Activated CD8-positive, alpha-beta T cell treated with anti-CD3 and anti-CD28 coated beads for 36 hours (primary cell): ENCODE measurements around the gene P2RX1. TPM values are rescaled to one million over a fixed set of nuclear protein-coding genes. Genes with fewer than 3 reads are reported as not detected.

Experiments used
- ATAC-seq: fragments of 200-7000 bp; cut with Tn5 transposase; one replicate; pipeline ENCODE4 v1.10.0; 2021; ENCODE audit warnings: mild to moderate bottlenecking, moderate library complexity
- CTCF ChIA-PET: fragments of 350-600 bp; sonication (Branson Sonifier 250); formaldehyde crosslinking; loops from one replicate; lab custom pipeline; 2021; ENCODE audit warnings: antibody characterized with exemption; lab: Charles Lee
- POLR2A ChIA-PET: fragments of 350-600 bp; sonication (Branson Sonifier 250); formaldehyde crosslinking; loops from one replicate; lab custom pipeline; 2021; ENCODE audit warnings: antibody characterized with exemption; lab: Charles Lee
- DNase-seq: peaks from one replicate; pipeline ENCODE4 v3.0.0-alpha.2; 2020
- H3K27ac Mint-ChIP-seq: one replicate; pipeline ENCODE4 v1.8.0; 2021; ENCODE audit warnings: mild to moderate bottlenecking, mixed read lengths
- H3K27me3 Mint-ChIP-seq: one replicate; pipeline ENCODE4 v1.8.0; 2021; ENCODE audit warnings: mixed read lengths
- H3K36me3 Mint-ChIP-seq: one replicate; pipeline ENCODE4 v1.8.0; 2021; ENCODE audit warnings: low read depth, mixed read lengths
- H3K4me1 Mint-ChIP-seq: one replicate; pipeline ENCODE4 v1.8.0; 2021; ENCODE audit warnings: low read depth, mixed read lengths
- H3K4me3 Mint-ChIP-seq: one replicate; pipeline ENCODE4 v1.8.0; 2021; ENCODE audit warnings: mild to moderate bottlenecking, moderate library complexity, mixed read lengths
- H3K9me3 Mint-ChIP-seq: one replicate; pipeline ENCODE4 v1.8.0; 2021; ENCODE audit warnings: mixed read lengths
- CTCF ChIP-seq: fragments of 200-600 bp; IDR thresholded peaks from one replicate; pipeline ENCODE4 v1.8.0; 2022; ENCODE audit warnings: antibody characterized with exemption, mild to moderate bottlenecking
- intact Hi-C: fragments of 100-400 bp; cut with micrococcal nuclease; formaldehyde crosslinking; loops from one replicate; pipeline ENCODE4 v1.10.0; 2022
- total RNA-seq, 2 experiments: library from RNA; stranded (reverse); gene quantifications; one replicate each; pipeline ENCODE4 v1.2.3, GENCODE V29; 2021

Gene P2RX1
- total RNA-seq, 2 experiments from 2014 or later: 0.43 to 1.7 TPM

DNA sequence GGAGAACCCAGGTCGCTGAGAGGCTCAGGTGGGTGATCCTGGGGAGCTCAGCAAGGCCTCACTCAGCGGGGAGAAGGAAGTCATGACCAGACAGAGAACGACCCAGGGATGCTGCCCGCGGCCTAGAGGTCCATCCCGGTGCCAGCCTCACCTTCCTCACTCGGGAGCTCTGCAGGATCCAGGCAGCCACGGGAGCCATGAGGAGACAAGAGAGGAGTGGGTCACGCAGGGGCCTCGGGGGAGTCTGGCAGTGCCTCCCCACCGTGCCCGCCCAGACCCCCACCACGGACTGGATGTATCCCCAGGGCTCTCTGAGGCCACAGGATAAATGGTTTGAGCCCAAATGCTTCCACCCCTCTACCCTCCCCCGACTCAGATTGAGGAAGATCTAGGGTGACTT is 37.3 kb upstream of the P2RX1 start:
- Mint-ChIP-seq H3K4me1 (peaks cover 25% of the 10 kb centered on the region), H3K36me3 (peaks cover 17% of the 10 kb centered on the region), H3K4me3 (no peak overlapping the region), H3K27me3 (no peaks in the 10 kb centered on the region), H3K9me3 (no peaks in the 10 kb centered on the region), H3K27ac (no peak overlapping the region)
- CTCF ChIA-PET: interaction anchor here (1.0 to 1.2 kb wide), 2 partner anchors 8 to 107 kb away, joined by 3 read pairs; no protein-coding TSS in a partner anchor
- TF ChIP-seq CTCF: no peak
- intact Hi-C loops: no loop called here
- ATAC-seq: no peak
- POLR2A ChIA-PET: no interaction called here
- no peak for DNase-seq

- Mint-ChIP-seq H3K4me1 (peaks cover 14% of the 10 kb centered on the region), H3K4me3 (no peak overlapping the region), H3K27ac (no peak overlapping the region), H3K36me3 (peaks cover 17% of the 10 kb centered on the region), H3K27me3 (no peaks in the 10 kb centered on the region), H3K9me3 (no peaks in the 10 kb centered on the region)
- DNase-seq: no peak
- CTCF ChIA-PET: interaction anchor here (1.1 kb wide), 1 partner anchor 39 kb away, joined by 3 read pairs; no protein-coding TSS in a partner anchor
- POLR2A ChIA-PET: interaction anchor here (1.0 kb wide), 1 partner anchor 10 kb away, joined by 5 read pairs; no protein-coding TSS in a partner anchor
- ATAC-seq: no peak
- no peak for TF ChIP-seq CTCF
- intact Hi-C loops: no loop called here
These were observed 35.9 kb upstream of the P2RX1 start for GRCh38 chr17:3952186-3952585.

DNA sequence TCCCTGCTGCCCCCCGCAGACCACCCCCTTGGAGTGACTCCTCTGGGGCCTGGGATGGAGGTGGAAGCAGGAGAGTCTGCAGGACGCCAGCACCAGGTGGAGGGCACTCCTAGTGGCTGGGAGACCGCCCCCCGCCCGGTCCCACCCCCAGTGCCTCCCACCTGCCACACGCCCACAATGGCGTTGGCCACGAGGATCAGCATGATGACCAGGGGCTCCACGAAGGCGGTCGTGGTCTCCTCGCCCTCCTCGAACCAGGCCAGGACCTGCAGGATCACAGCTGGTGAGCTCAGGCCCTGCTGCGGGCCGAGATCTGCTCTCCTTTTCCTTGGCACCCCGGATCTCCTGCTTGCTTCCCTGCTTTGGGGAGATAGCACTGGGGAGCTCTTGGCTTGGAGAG is 35.2 kb upstream of the P2RX1 start:
- ChIA-PET CTCF (interaction anchor here (1.1 kb wide), 1 partner anchor 38 kb away, joined by 3 read pairs; no protein-coding TSS in a partner anchor), POLR2A (interaction anchor here (1.0 kb wide), 1 partner anchor 11 kb away, joined by 5 read pairs; no protein-coding TSS in a partner anchor)
- peaks cover 13% of the 10 kb centered on the region for H3K36me3 Mint-ChIP-seq
- no peaks in the 10 kb centered on the region for H3K27me3 Mint-ChIP-seq
- ATAC-seq (no peak), DNase-seq (no peak)
- peaks cover 6% of the 10 kb centered on the region for H3K4me1 Mint-ChIP-seq
- no peak for TF ChIP-seq CTCF
- H3K9me3 Mint-ChIP-seq: no peaks in the 10 kb centered on the region
- no peak overlapping the region for H3K27ac Mint-ChIP-seq
- intact Hi-C loops: no loop called here
- no peak overlapping the region for H3K4me3 Mint-ChIP-seq

DNA sequence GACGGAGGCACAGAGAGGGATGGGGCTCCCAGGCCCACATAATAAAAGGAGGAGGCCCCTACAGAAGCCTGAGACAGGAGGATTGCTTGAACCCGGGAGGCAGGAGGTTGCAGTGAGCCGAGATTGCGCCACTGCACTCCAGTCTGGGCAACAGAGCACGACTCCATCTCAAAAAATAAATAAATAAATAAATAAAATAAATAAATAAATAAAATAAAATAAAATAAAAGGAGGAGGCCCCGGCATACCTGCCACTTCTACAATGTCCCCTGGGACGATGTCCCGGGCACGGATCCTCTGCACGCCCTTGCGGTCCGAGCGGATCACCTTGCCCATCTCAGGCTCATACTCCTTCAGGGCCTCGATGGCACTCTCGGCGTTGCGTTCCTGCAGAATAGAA is 34.7 kb upstream of the P2RX1 start:
- H3K4me1 Mint-ChIP-seq: peaks cover 2% of the 10 kb centered on the region
- ChIA-PET POLR2A (no interaction called here), CTCF (interaction anchor here (1.1 to 1.5 kb wide), 2 partner anchors 14 to 38 kb away, joined by 3 to 4 read pairs; no protein-coding TSS in a partner anchor)
- H3K27me3 Mint-ChIP-seq: no peaks in the 10 kb centered on the region
- peaks cover 13% of the 10 kb centered on the region for H3K36me3 Mint-ChIP-seq
- H3K27ac Mint-ChIP-seq: no peak overlapping the region
- DNase-seq: no peak
- no peak for TF ChIP-seq CTCF
- ATAC-seq: no peak
- intact Hi-C loops: no loop called here
- H3K9me3 Mint-ChIP-seq: no peaks in the 10 kb centered on the region
- no peak overlapping the region for H3K4me3 Mint-ChIP-seq

DNA sequence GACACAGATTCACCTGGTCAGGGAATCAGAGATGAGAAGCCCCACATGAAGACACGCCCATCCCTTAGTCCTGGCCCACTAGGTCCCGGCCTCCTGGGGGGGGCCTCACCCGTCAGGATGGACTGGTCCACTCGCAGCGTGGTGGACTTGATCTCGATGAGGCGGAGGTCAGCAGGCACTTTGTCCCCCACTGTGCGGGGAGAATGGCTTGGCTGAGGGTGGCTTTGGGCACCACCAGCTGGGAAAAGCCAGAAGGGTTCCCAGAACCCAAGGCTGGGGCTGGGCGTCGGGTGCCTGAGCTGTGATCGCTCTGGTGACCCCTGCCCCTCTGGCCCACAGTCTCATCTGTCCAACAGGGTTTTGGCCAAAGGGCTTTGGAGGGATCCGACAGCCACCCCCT is 34.3 kb upstream of the P2RX1 start:
- Mint-ChIP-seq H3K27me3 (no peaks in the 10 kb centered on the region), H3K36me3 (peaks cover 17% of the 10 kb centered on the region), H3K4me1 (peaks cover 1% of the 10 kb centered on the region), H3K4me3 (no peak overlapping the region), H3K27ac (no peak overlapping the region), H3K9me3 (no peaks in the 10 kb centered on the region)
- ChIA-PET POLR2A (no interaction called here), CTCF (interaction anchor here (1.5 kb wide), 1 partner anchor 15 kb away, joined by 4 read pairs; no protein-coding TSS in a partner anchor)
- no peak for DNase-seq
- ATAC-seq: no peak
- intact Hi-C loops: no loop called here
- TF ChIP-seq CTCF: no peak
